H1 (cell line): Measurements from ENCODE around the gene DDOST. TPM values are rescaled to one million over a fixed set of nuclear protein-coding genes. Genes with fewer than 3 reads are reported as not detected.

ENCODE experiments used
- CTCF ChIA-PET: fragments of 300-600 bp; sonication (Branson Sonifier 250); formaldehyde crosslinking; loops from one replicate; lab custom pipeline; 2021; ENCODE audit not compliant: partially characterized antibody; lab: Charles Lee
- POLR2A ChIA-PET: fragments of 300-600 bp; sonication (Branson Sonifier 250); formaldehyde crosslinking; loops from one replicate; lab custom pipeline; 2021; ENCODE audit warnings: inconsistent platforms; ENCODE audit not compliant: partially characterized antibody; lab: Charles Lee
- DNase-seq, 2 experiments: peaks; one replicate each; pipeline versions ENCODE4 v3.0.0 to v3.0.0-alpha.2; 2010 to 2022; ENCODE audit warnings: low spot score in 2 of 2, low read depth in 1 of 2, mixed read lengths in 1 of 2
- FAIRE-seq: peaks from 2 replicates; lab custom pipeline; 2011; peaks lifted over from hg19 to GRCh38; lab: Jason Lieb, UNC
- H2AFZ ChIP-seq: 2 replicates; pipeline ENCODE4 v1.8.1; 2012; ENCODE audit warnings: low read length, inconsistent platforms
- H2AK5ac ChIP-seq: 2 replicates; pipeline ENCODE4 v1.6.1; 2013; ENCODE audit warnings: low read depth, low read length
- H2BK120ac ChIP-seq: replicated peaks from 2 replicates; pipeline ENCODE3; 2013; ENCODE audit warnings: low read depth, low read length, inconsistent platforms
- H2BK12ac ChIP-seq: 2 replicates; pipeline ENCODE4 v1.6.1; 2013; ENCODE audit warnings: low read depth, low read length
- H2BK15ac ChIP-seq: 2 replicates; pipeline ENCODE4 v1.6.1; 2013; ENCODE audit warnings: low read length
- H2BK20ac ChIP-seq: 2 replicates; pipeline ENCODE4 v1.6.1; 2013; ENCODE audit warnings: low read length
- H2BK5ac ChIP-seq: 2 replicates; pipeline ENCODE4 v1.6.1; 2013; ENCODE audit warnings: low read depth, low read length
- H3K14ac ChIP-seq: 2 replicates; pipeline ENCODE4 v1.6.1; 2013; ENCODE audit warnings: inconsistent platforms; ENCODE audit not compliant: insufficient read length
- H3K18ac ChIP-seq: 2 replicates; pipeline ENCODE4 v1.6.1; 2013; ENCODE audit warnings: low read length; ENCODE audit errors: extremely low read depth
- H3K23ac ChIP-seq: 2 replicates; pipeline ENCODE4 v1.6.1; 2013; ENCODE audit warnings: inconsistent platforms; ENCODE audit not compliant: insufficient read length
- H3K23me2 ChIP-seq: 2 replicates; pipeline ENCODE4 v1.6.1; 2013; ENCODE audit warnings: low read depth, low read length
- H3K27ac ChIP-seq: 2 replicates; pipeline ENCODE4 v1.6.1; 2011; ENCODE audit warnings: low read depth, low read length, inconsistent platforms
- H3K27me3 ChIP-seq, 4 experiments: replicated peaks in 1 of 4; 1 replicate in 1 of 4; 2 replicates in 3 of 4; pipeline versions ENCODE4 v1.6.1 to v1.8.1; 2011 to 2013; ENCODE audit warnings: low read length in 3 of 4, mild to moderate bottlenecking in 3 of 4, inconsistent platforms in 2 of 4, mixed read lengths in 2 of 4, moderate library complexity in 1 of 4; ENCODE audit not compliant: control insufficient read depth in 3 of 4, insufficient read depth in 3 of 4; ENCODE audit errors: extremely low read depth in 1 of 4
- H3K36me3 ChIP-seq, 4 experiments: 2 replicates each; pipeline versions ENCODE4 v1.6.1 to v1.8.1; 2011 to 2013; ENCODE audit warnings: mild to moderate bottlenecking in 4 of 4, low read length in 3 of 4, moderate library complexity in 2 of 4, control low read depth in 1 of 4, inconsistent platforms in 1 of 4; ENCODE audit not compliant: insufficient read depth in 4 of 4, control insufficient read depth in 2 of 4
- H3K4ac ChIP-seq: replicated peaks from 2 replicates; pipeline ENCODE3; 2013; ENCODE audit warnings: low read length, low read depth, mixed read lengths, inconsistent platforms; ENCODE audit not compliant: insufficient read length
- H3K4me1 ChIP-seq, 4 experiments: replicated peaks in 1 of 4; 1 replicate in 1 of 4; 2 replicates in 3 of 4; pipeline versions ENCODE4 v1.6.1 to v1.8.1; 2011 to 2013; ENCODE audit warnings: low read length in 3 of 4, inconsistent platforms in 2 of 4, mixed read lengths in 1 of 4; ENCODE audit not compliant: insufficient read depth in 4 of 4, control insufficient read depth in 3 of 4
- H3K4me2 ChIP-seq, 2 experiments: 2 replicates each; pipeline versions ENCODE4 v1.6.1 to v1.8.1; 2011 to 2013; ENCODE audit warnings: low read depth in 2 of 2, low read length in 2 of 2, control low read depth in 1 of 2, inconsistent platforms in 1 of 2, mild to moderate bottlenecking in 1 of 2; ENCODE audit not compliant: insufficient read depth in 1 of 2
- H3K4me3 ChIP-seq, 4 experiments: fragments of 200-600, 300-600 bp in 1 of 4; sonication (generic), shearing (Covaris generic), sonication (Bioruptor Twin) in 1 of 4; 2 replicates each; pipeline versions ENCODE4 v1.5.1 to v1.8.1; 2011 to 2016; ENCODE audit warnings: low read length in 4 of 4, low read depth in 3 of 4, control low read depth in 2 of 4, inconsistent platforms in 2 of 4, mild to moderate bottlenecking in 2 of 4, mixed read lengths in 1 of 4, moderate library complexity in 1 of 4; ENCODE audit not compliant: insufficient read depth in 2 of 4; ENCODE audit errors: extremely low read depth in 1 of 4
- H3K56ac ChIP-seq: replicated peaks from 2 replicates; pipeline ENCODE3; 2013; ENCODE audit warnings: low read depth, mild to moderate bottlenecking, mixed read lengths, low read length, inconsistent platforms; ENCODE audit not compliant: insufficient read length
- H3K79me1 ChIP-seq: 2 replicates; pipeline ENCODE4 v1.6.1; 2013; ENCODE audit warnings: low read depth, low read length, control low read depth
- H3K79me2 ChIP-seq, 2 experiments: 2 replicates each; pipeline versions ENCODE4 v1.6.1 to v1.8.1; 2012 to 2013; ENCODE audit warnings: low read length in 2 of 2, mild to moderate bottlenecking in 2 of 2, inconsistent platforms in 1 of 2; ENCODE audit not compliant: insufficient read depth in 2 of 2, control insufficient read depth in 1 of 2
- H3K9ac ChIP-seq, 4 experiments: replicated peaks in 1 of 4; 1 replicate in 1 of 4; 2 replicates in 3 of 4; pipeline versions ENCODE4 v1.6.1 to v1.8.1; 2011 to 2013; ENCODE audit warnings: low read depth in 3 of 4, low read length in 3 of 4, control low read depth in 2 of 4, mild to moderate bottlenecking in 2 of 4, moderate library complexity in 2 of 4, inconsistent platforms in 1 of 4; ENCODE audit errors: extremely low read depth in 1 of 4
- H3K9me3 ChIP-seq, 2 experiments: 2 replicates each; pipeline versions ENCODE4 v1.6.1 to v1.8.1; 2012 to 2013; ENCODE audit warnings: mild to moderate bottlenecking in 2 of 2, moderate library complexity in 2 of 2, control low read depth in 1 of 2, inconsistent platforms in 1 of 2, low read depth in 1 of 2, low read length in 1 of 2, mixed read lengths in 1 of 2; ENCODE audit not compliant: insufficient read depth in 2 of 2
- H4K20me1 ChIP-seq, 2 experiments: replicated peaks in 1 of 2; 2 replicates each; pipeline versions ENCODE3 to v1.8.1; 2011 to 2013; ENCODE audit warnings: inconsistent platforms in 2 of 2, low read length in 2 of 2, mild to moderate bottlenecking in 1 of 2; ENCODE audit not compliant: insufficient read depth in 2 of 2, control insufficient read depth in 1 of 2
- H4K5ac ChIP-seq: 2 replicates; pipeline ENCODE4 v1.6.1; 2013; ENCODE audit warnings: low read length, low read depth, mixed read lengths, inconsistent platforms; ENCODE audit not compliant: insufficient read length
- H4K8ac ChIP-seq: 2 replicates; pipeline ENCODE4 v1.8.0; 2013; ENCODE audit warnings: mild to moderate bottlenecking, moderate library complexity, low read length, inconsistent platforms; ENCODE audit not compliant: insufficient read depth; ENCODE audit errors: extremely low read depth
- H4K91ac ChIP-seq: replicated peaks from 2 replicates; pipeline ENCODE3; 2013; ENCODE audit warnings: low read length, mixed read lengths, inconsistent platforms; ENCODE audit not compliant: insufficient read length
- CBX8 ChIP-seq: fragments of 300-800, 300-1000 bp; sonication (generic); IDR thresholded peaks from 2 replicates; pipeline ENCODE4 v1.7.1; 2016; ENCODE audit warnings: low read depth, low read length, borderline replicate concordance
- CHD2 ChIP-seq: IDR thresholded peaks from 2 replicates; pipeline ENCODE4 v1.6.1; 2012; ENCODE audit warnings: low read length, improper control_type of control experiment
- GABPA ChIP-seq: IDR thresholded peaks from 2 replicates; pipeline ENCODE4 v1.6.1; 2011; ENCODE audit warnings: mild to moderate bottlenecking, low read length, moderate library complexity, borderline replicate concordance; ENCODE audit not compliant: insufficient read depth
- JUN ChIP-seq: IDR thresholded peaks from 2 replicates; pipeline ENCODE4 v1.6.1; 2011; ENCODE audit warnings: low read depth, mild to moderate bottlenecking, improper control_type of control experiment, low read length
- KDM4A ChIP-seq: IDR thresholded peaks from one replicate; pipeline ENCODE4 v1.7.1; 2012; ENCODE audit warnings: low read depth, mild to moderate bottlenecking, moderate library complexity, low read length, inconsistent platforms; ENCODE audit not compliant: severe bottlenecking
- RNF2 ChIP-seq: fragments of 200-900, 300-1000 bp; sonication (generic); IDR thresholded peaks from 2 replicates; pipeline ENCODE4 v1.7.1; 2016; ENCODE audit warnings: borderline replicate concordance, low read depth, mild to moderate bottlenecking, antibody characterized with exemption, low read length; ENCODE audit not compliant: poor library complexity, severe bottlenecking; ENCODE audit errors: missing control alignments
- RXRA ChIP-seq: IDR thresholded peaks from 2 replicates; pipeline ENCODE4 v1.6.1; 2011; ENCODE audit warnings: low read depth, mild to moderate bottlenecking, low read length, moderate library complexity; ENCODE audit not compliant: insufficient read depth
- SIRT6 ChIP-seq: IDR thresholded peaks from one replicate; pipeline ENCODE4 v1.7.1; 2012; ENCODE audit warnings: low read length, inconsistent platforms
- SIX5 ChIP-seq: IDR thresholded peaks from 2 replicates; pipeline ENCODE4 v1.6.1; 2011; ENCODE audit warnings: mild to moderate bottlenecking, low read depth, low read length
- SP2 ChIP-seq: IDR thresholded peaks from 2 replicates; pipeline ENCODE4 v1.6.1; 2012; ENCODE audit warnings: mild to moderate bottlenecking, low read length, inconsistent platforms
- SUZ12 ChIP-seq: fragments of 200-600 bp; sonication (generic); IDR thresholded peaks from 2 replicates; pipeline ENCODE4 v1.6.1; 2012; ENCODE audit warnings: mild to moderate bottlenecking, inconsistent platforms, low read length, moderate library complexity, mixed read lengths
- TEAD4 ChIP-seq: IDR thresholded peaks from 2 replicates; pipeline ENCODE4 v1.6.1; 2012; ENCODE audit warnings: low read depth, low read length, inconsistent platforms, mixed read lengths
- WGBS, 2 experiments: shearing (Covaris generic) in 1 of 2; methylation state at CpG; one replicate each; pipeline versions ENCODE4 v1.1.6 to v1.1.7; 2013 to 2015; ENCODE audit warnings: low lambda C conversion rate in 2 of 2, mixed read lengths in 2 of 2, inconsistent platforms in 1 of 2, low coverage in 1 of 2, missing lambda C conversion rate in 1 of 2; ENCODE audit not compliant: insufficient replicate concordance in 2 of 2, insufficient coverage in 1 of 2, insufficient read length in 1 of 2; ENCODE audit errors: extremely low coverage in 1 of 2, missing lambda C conversion rate in 1 of 2; 5-methylcytosine and 5-hydroxymethylcytosine counted together
- polyA plus RNA-seq, 7 experiments: library from polyadenylated mRNA; depleted of rRNA in 3 of 7; stranded (reverse) in 5 of 7; unstranded in 2 of 7; fragments of >200 nt in 5 of 7; fragments of 200-250 nt in 2 of 7; gene quantifications; 1 replicate in 5 of 7; 2 replicates in 1 of 7; 4 replicates in 1 of 7; pipeline versions ENCODE4 v1.2.1 to v1.2.3, GENCODE V29; 2011 to 2013; ENCODE audit warnings: missing spikeins in 2 of 7, mixed read lengths in 2 of 7
- total RNA-seq: library from RNA; stranded (reverse); fragmentation: NEBNext Ultra II Directional; extraction: Animal tissue kit (Norgen Biotek cat#: 25700); gene quantifications from 2 replicates; pipeline ENCODE4 v1.2.1, GENCODE V29; 2021
- TF ChIP-seq, protein P1 (sequence below): IDR thresholded peaks from 2 replicates; pipeline ENCODE4 v1.6.1; 2011; ENCODE audit warnings: low read length, improper control_type of control experiment

DDOST gene
- total and polyA plus RNA-seq, 2 of the 8 experiments (the other 6 are each of a cell fraction or from before 2014, with no cell fraction given): 253 to 336 TPM

DNA sequence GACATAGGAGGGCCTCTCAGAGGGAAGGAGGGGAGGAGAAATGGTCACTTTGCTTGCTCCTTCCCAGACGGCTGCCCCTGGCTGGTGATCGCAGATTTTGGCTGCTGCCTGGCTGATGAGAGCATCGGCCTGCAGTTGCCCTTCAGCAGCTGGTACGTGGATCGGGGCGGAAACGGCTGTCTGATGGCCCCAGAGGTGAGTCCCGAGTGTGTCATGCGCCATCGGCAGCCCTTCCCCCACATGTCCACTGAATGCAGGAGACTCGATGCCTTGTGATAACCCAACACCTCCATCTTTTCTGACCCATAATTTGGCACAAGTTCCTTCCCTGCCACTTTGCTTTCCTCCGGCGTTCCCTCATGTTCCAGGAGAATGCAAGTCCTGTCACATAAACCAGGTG, 12.7 kb downstream of the DDOST start:
- H3K14ac ChIP-seq: no peak overlapping the region
- no peak for DNase-seq
- H2BK120ac ChIP-seq: no peak overlapping the region
- H2BK15ac ChIP-seq: no peak overlapping the region
- no peaks in the 10 kb centered on the region for H3K9me3 ChIP-seq
- H2AFZ ChIP-seq: no peak overlapping the region
- H3K36me3 ChIP-seq: peaks cover 12 to 42% (median 18%) of the 10 kb centered on the region in 4 experiments
- no peak overlapping the region for H2BK20ac ChIP-seq
- no peak overlapping the region for H3K56ac ChIP-seq
- no peak overlapping the region for H3K23ac ChIP-seq
- no peaks in the 10 kb centered on the region for H3K79me2 ChIP-seq
- ChIA-PET POLR2A (interaction anchor here (2.6 kb wide), 1 partner anchor 13 kb away, joined by 7 read pairs; no protein-coding TSS in a partner anchor), CTCF (interaction anchor here (0.6 to 3.4 kb wide), 7 partner anchors 10 to 378 kb away, joined by 3 to 10 read pairs (median 3); no protein-coding TSS in a partner anchor)
- 87% methylated on average over 13 of the region's 13 CpGs; no CpG with 5 or more reads in 1 of the 2 experiments for WGBS, 2 experiments
- no peaks in the 10 kb centered on the region for H3K27me3 ChIP-seq
- H3K4ac ChIP-seq: no peak overlapping the region
- H3K4me1 ChIP-seq: no peaks in the 10 kb centered on the region
- no peak overlapping the region for H4K5ac ChIP-seq
- no peak overlapping the region for H3K4me3 ChIP-seq
- no peak overlapping the region for H2AK5ac ChIP-seq
- no peaks in the 10 kb centered on the region for H3K23me2 ChIP-seq
- H3K18ac ChIP-seq: no peak overlapping the region
- peaks cover 3 to 9% of the 10 kb centered on the region in 2 experiments for H4K20me1 ChIP-seq
- H4K91ac ChIP-seq: no peak overlapping the region
- no peak overlapping the region for H3K27ac ChIP-seq
- H3K9ac ChIP-seq: no peak overlapping the region
- H4K8ac ChIP-seq: no peak overlapping the region; the same call in 1 of the 2 replicates
- no peak overlapping the region for H3K4me2 ChIP-seq
- no peak for FAIRE-seq
- no peak overlapping the region for H2BK5ac ChIP-seq
- no peak overlapping the region for H2BK12ac ChIP-seq
- H3K79me1 ChIP-seq: no peaks in the 10 kb centered on the region
- TF ChIP-seq SUZ12: no peak
- no peak for TF ChIP-seq RXRA
- TF ChIP-seq SIRT6: no peak
- no peak for TF ChIP-seq CHD2
- TF ChIP-seq KDM4A: no peak
- TF ChIP-seq CBX8: no peak
- TF ChIP-seq, protein P1, sequence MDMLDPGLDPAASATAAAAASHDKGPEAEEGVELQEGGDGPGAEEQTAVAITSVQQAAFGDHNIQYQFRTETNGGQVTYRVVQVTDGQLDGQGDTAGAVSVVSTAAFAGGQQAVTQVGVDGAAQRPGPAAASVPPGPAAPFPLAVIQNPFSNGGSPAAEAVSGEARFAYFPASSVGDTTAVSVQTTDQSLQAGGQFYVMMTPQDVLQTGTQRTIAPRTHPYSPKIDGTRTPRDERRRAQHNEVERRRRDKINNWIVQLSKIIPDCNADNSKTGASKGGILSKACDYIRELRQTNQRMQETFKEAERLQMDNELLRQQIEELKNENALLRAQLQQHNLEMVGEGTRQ: no peak
- TF ChIP-seq SIX5: no peak
- TF ChIP-seq RNF2: no peak
- TF ChIP-seq SP2: no peak
- TF ChIP-seq JUN: no peak
- no peak for TF ChIP-seq GABPA
- no peak for TF ChIP-seq TEAD4
